ENCODE results near the gene FAR2. TPM values are rescaled to one million over a fixed set of nuclear protein-coding genes. Genes with fewer than 3 reads are reported as not detected.

FAR2 gene
- total and polyA plus RNA-seq, 2 experiments from 2014 or later: 2.1 to 3.6 TPM

GRCh38 chr12:29299633-29300032 lies 150.6 kb downstream of the FAR2 start:
- Histone ChIP-seq H3K4me1 (ENCODE audit: insufficient read depth) (no peaks in the 10 kb centered on the region), H3K9me3 (ENCODE audit: low read depth) (no peaks in the 10 kb centered on the region), H4K20me1 (ENCODE audit: insufficient read depth) (no peaks in the 10 kb centered on the region), H3F3A (ENCODE audit: insufficient read depth) (no peaks in the 10 kb centered on the region), H3K9ac (no peak overlapping the region), H3K9me2 (ENCODE audit: insufficient read depth) (no peaks in the 10 kb centered on the region), H3K79me2 (ENCODE audit: insufficient read depth) (no peaks in the 10 kb centered on the region), H3K27ac (no peak overlapping the region), H3K4me2 (ENCODE audit: unreplicated experiment) (no peak overlapping the region), H2AFZ (no peak overlapping the region), H3K27me3 (replicated peaks; ENCODE audit: insufficient read depth) (no peaks in the 10 kb centered on the region), H3K36me3 (ENCODE audit: low read depth) (no peaks in the 10 kb centered on the region), H3K4me3 (no peak overlapping the region)
- in situ Hi-C loops (cut with MboI): no loop called here
- DNase-seq: no peak
- WGBS, 2 experiments (ENCODE audit: low coverage in 1 of 2, low lambda C conversion rate in 2 of 2, missing lambda C conversion rate in 2 of 2): 72 to 76% methylated on average over 2 of the region's 2 CpGs
- TF ChIP-seq EZH2 (IDR thresholded peaks at IDR 0.05; ENCODE audit: insufficient read depth, poor library complexity, severe bottlenecking) (no peak), EZH2phosphoT487 (IDR thresholded peaks at IDR 0.05; ENCODE audit: insufficient read depth, low read depth) (no peak)

GRCh38 chr12:29301114-29301513 lies 152.0 kb downstream of the FAR2 start:
- Histone ChIP-seq H3K4me3 (no peak overlapping the region), H3K27me3 (replicated peaks; ENCODE audit: insufficient read depth) (no peaks in the 10 kb centered on the region), H3F3A (ENCODE audit: insufficient read depth) (no peaks in the 10 kb centered on the region), H3K79me2 (ENCODE audit: insufficient read depth) (no peaks in the 10 kb centered on the region), H3K4me1 (ENCODE audit: insufficient read depth) (no peaks in the 10 kb centered on the region), H2AFZ (no peak overlapping the region), H3K9me3 (ENCODE audit: low read depth) (no peaks in the 10 kb centered on the region), H3K27ac (no peak overlapping the region), H3K36me3 (ENCODE audit: low read depth) (no peaks in the 10 kb centered on the region), H3K9me2 (ENCODE audit: insufficient read depth) (no peaks in the 10 kb centered on the region), H3K4me2 (ENCODE audit: unreplicated experiment) (no peak overlapping the region), H3K9ac (no peak overlapping the region), H4K20me1 (ENCODE audit: insufficient read depth) (no peaks in the 10 kb centered on the region)
- no peak for TF ChIP-seq EZH2 (IDR thresholded peaks at IDR 0.05; ENCODE audit: insufficient read depth, poor library complexity, severe bottlenecking)
- no peak for TF ChIP-seq EZH2phosphoT487 (IDR thresholded peaks at IDR 0.05; ENCODE audit: insufficient read depth, low read depth)
- in situ Hi-C loops (cut with MboI): no loop called here
- 46 to 48% methylated on average over 3 of the region's 3 CpGs for WGBS, 2 experiments (ENCODE audit: low coverage in 1 of 2, low lambda C conversion rate in 2 of 2, missing lambda C conversion rate in 2 of 2)
- no peak for DNase-seq

GRCh38 chr12:29304388-29304787 lies 155.3 kb downstream of the FAR2 start:
- Histone ChIP-seq H3F3A (ENCODE audit: insufficient read depth) (no peaks in the 10 kb centered on the region), H3K4me2 (ENCODE audit: unreplicated experiment) (no peak overlapping the region), H3K9ac (no peak overlapping the region), H4K20me1 (ENCODE audit: insufficient read depth) (no peaks in the 10 kb centered on the region), H3K4me1 (ENCODE audit: insufficient read depth) (no peaks in the 10 kb centered on the region), H3K27me3 (replicated peaks; ENCODE audit: insufficient read depth) (no peaks in the 10 kb centered on the region), H3K79me2 (ENCODE audit: insufficient read depth) (no peaks in the 10 kb centered on the region), H2AFZ (no peak overlapping the region), H3K27ac (no peak overlapping the region), H3K9me3 (ENCODE audit: low read depth) (no peaks in the 10 kb centered on the region), H3K4me3 (no peak overlapping the region), H3K9me2 (ENCODE audit: insufficient read depth) (no peaks in the 10 kb centered on the region), H3K36me3 (ENCODE audit: low read depth) (no peaks in the 10 kb centered on the region)
- no peak for DNase-seq
- in situ Hi-C loops (cut with MboI): no loop called here
- TF ChIP-seq EZH2phosphoT487 (IDR thresholded peaks at IDR 0.05; ENCODE audit: insufficient read depth, low read depth) (no peak), EZH2 (IDR thresholded peaks at IDR 0.05; ENCODE audit: insufficient read depth, poor library complexity, severe bottlenecking) (no peak)

- Histone ChIP-seq H3K4me3 (no peak overlapping the region), H3K36me3 (ENCODE audit: low read depth) (no peaks in the 10 kb centered on the region), H3F3A (ENCODE audit: insufficient read depth) (no peaks in the 10 kb centered on the region), H3K9ac (no peak overlapping the region), H4K20me1 (ENCODE audit: insufficient read depth) (no peaks in the 10 kb centered on the region), H3K79me2 (ENCODE audit: insufficient read depth) (no peaks in the 10 kb centered on the region), H3K4me2 (ENCODE audit: unreplicated experiment) (no peak overlapping the region), H3K4me1 (ENCODE audit: insufficient read depth) (no peaks in the 10 kb centered on the region), H3K9me3 (ENCODE audit: low read depth) (no peaks in the 10 kb centered on the region), H2AFZ (no peak overlapping the region), H3K27ac (no peak overlapping the region), H3K9me2 (ENCODE audit: insufficient read depth) (no peaks in the 10 kb centered on the region), H3K27me3 (replicated peaks; ENCODE audit: insufficient read depth) (no peaks in the 10 kb centered on the region)
- TF ChIP-seq EZH2 (IDR thresholded peaks at IDR 0.05; ENCODE audit: insufficient read depth, poor library complexity, severe bottlenecking) (no peak), EZH2phosphoT487 (IDR thresholded peaks at IDR 0.05; ENCODE audit: insufficient read depth, low read depth) (no peak)
- WGBS, 2 experiments (ENCODE audit: low coverage in 1 of 2, low lambda C conversion rate in 2 of 2, missing lambda C conversion rate in 2 of 2): 94 to 98% methylated on average over 2 of the region's 2 CpGs
- in situ Hi-C loops (cut with MboI): no loop called here
- no peak for DNase-seq
Observed at GRCh38 chr12:29306266-29306665, 157.2 kb downstream of the FAR2 start.

- Histone ChIP-seq H4K20me1 (ENCODE audit: insufficient read depth) (no peaks in the 10 kb centered on the region), H3K4me1 (ENCODE audit: insufficient read depth) (no peaks in the 10 kb centered on the region), H3K9ac (no peak overlapping the region), H2AFZ (no peak overlapping the region), H3K9me3 (ENCODE audit: low read depth) (no peaks in the 10 kb centered on the region), H3K4me3 (no peak overlapping the region), H3K79me2 (ENCODE audit: insufficient read depth) (no peaks in the 10 kb centered on the region), H3K27ac (no peak overlapping the region), H3K4me2 (ENCODE audit: unreplicated experiment) (no peak overlapping the region), H3K27me3 (replicated peaks; ENCODE audit: insufficient read depth) (no peaks in the 10 kb centered on the region), H3K36me3 (ENCODE audit: low read depth) (no peaks in the 10 kb centered on the region), H3F3A (ENCODE audit: insufficient read depth) (no peaks in the 10 kb centered on the region), H3K9me2 (ENCODE audit: insufficient read depth) (no peaks in the 10 kb centered on the region)
- in situ Hi-C loops (cut with MboI): no loop called here
- WGBS, 2 experiments (ENCODE audit: low coverage in 1 of 2, low lambda C conversion rate in 2 of 2, missing lambda C conversion rate in 2 of 2): 72 to 77% methylated on average over 2 of the region's 2 CpGs
- no peak for TF ChIP-seq EZH2phosphoT487 (IDR thresholded peaks at IDR 0.05; ENCODE audit: insufficient read depth, low read depth)
- TF ChIP-seq EZH2 (IDR thresholded peaks at IDR 0.05; ENCODE audit: insufficient read depth, poor library complexity, severe bottlenecking): no peak
- DNase-seq: no peak
Observed at GRCh38 chr12:29306682-29307081, 157.6 kb downstream of the FAR2 start.
